Activated gamma-delta T cell treated with Interleukin-2 at 50 U/mL for 16 hours (primary cell): ENCODE measurements around the gene PSMD12.
"Not testable (repeated sequence)": the region's sequence is repeated elsewhere in the genome, so short reads cannot be mapped to it uniquely, and the experiment has no call there.

Source experiments
- DNase-seq: peaks from one replicate; pipeline ENCODE4 v3.0.0-alpha.2; 2020

The PSMD12 gene

GRCh38 chr17:67366193-67367157 is at the start of gene PSMD12:
PSMD12 (minus strand) TSS chr17:67366577; CDS start chr17:67366519, 58 bp downstream.
- peak; percentile 93 for DNase-seq

- DNase-seq, result no peak
These were observed 48.9 kb upstream of the PSMD12 start for GRCh38 chr17:67415291-67415690.

- no peak for DNase-seq
These were observed 48.2 kb upstream of the PSMD12 start for GRCh38 chr17:67414559-67414958.

GRCh38 chr17:67414130-67414529 is 47.8 kb upstream of the PSMD12 start:
- no peak for DNase-seq

- no peak for DNase-seq
These were observed 47.0 kb upstream of the PSMD12 start for GRCh38 chr17:67413388-67413787.

GRCh38 chr17:67412941-67413340 is 46.6 kb upstream of the PSMD12 start:
- no peak for DNase-seq

GRCh38 chr17:67412032-67412431 is 45.7 kb upstream of the PSMD12 start:
- DNase-seq, result no peak

- no peak for DNase-seq
These were observed 45.0 kb upstream of the PSMD12 start for GRCh38 chr17:67411397-67411796.

- not testable (repeated sequence) for DNase-seq
These were observed 42.1 kb upstream of the PSMD12 start for GRCh38 chr17:67408455-67408830.

GRCh38 chr17:67403483-67403882 is 37.1 kb upstream of the PSMD12 start:
- DNase-seq, result no peak

GRCh38 chr17:67403065-67403464 is 36.7 kb upstream of the PSMD12 start:
- DNase-seq, result no peak

- no peak for DNase-seq
These were observed 35.5 kb upstream of the PSMD12 start for GRCh38 chr17:67401598-67402504.

- no peak for DNase-seq
These were observed 34.7 kb upstream of the PSMD12 start for GRCh38 chr17:67401106-67401505.

- no peak for DNase-seq
These were observed 33.8 kb upstream of the PSMD12 start for GRCh38 chr17:67400193-67400592.

- DNase-seq, result no peak
These were observed 33.3 kb upstream of the PSMD12 start for GRCh38 chr17:67399676-67400075.

GRCh38 chr17:67393809-67394397 is 27.5 kb upstream of the PSMD12 start:
- no peak for DNase-seq

GRCh38 chr17:67392111-67392510 is 25.7 kb upstream of the PSMD12 start:
- no peak for DNase-seq

- DNase-seq, result peak; percentile 56
These were observed 24.4 kb upstream of the PSMD12 start for GRCh38 chr17:67390646-67391361.

GRCh38 chr17:67390006-67390645 is 23.7 kb upstream of the PSMD12 start:
- no peak for DNase-seq

GRCh38 chr17:67388986-67389385 is 22.6 kb upstream of the PSMD12 start:
- DNase-seq, result no peak

- DNase-seq, result not testable (repeated sequence)
These were observed 22.2 kb upstream of the PSMD12 start for GRCh38 chr17:67388536-67388935.
